Brain microvascular endothelial cell (primary cell): ENCODE measurements around the gene ADGRL3.
A peak's percentile ranks its signal among the peaks of the same experiment; 100 is the strongest.

Source experiments
- DNase-seq: peaks from one replicate; pipeline ENCODE4 v3.0.0-alpha.2; 2020
- H3K27ac ChIP-seq: fragments of 250-450 bp; sonication (Bioruptor Pico); 2 replicates; pipeline ENCODE4 v1.5.1; 2020; ENCODE audit warnings: mild to moderate bottlenecking, moderate library complexity
- H3K27me3 ChIP-seq: fragments of 250-450 bp; sonication (Bioruptor Pico); replicated peaks from 2 replicates; pipeline ENCODE4 v1.5.1; 2020; ENCODE audit warnings: mild to moderate bottlenecking
- H3K36me3 ChIP-seq: fragments of 250-450 bp; sonication (Bioruptor Pico); replicated peaks from 2 replicates; pipeline ENCODE4 v1.5.1; 2020; ENCODE audit warnings: mild to moderate bottlenecking
- H3K4me3 ChIP-seq: 2 replicates; pipeline ENCODE4 v1.5.1; 2011; ENCODE audit warnings: low read depth, mild to moderate bottlenecking, control low read depth, low read length, moderate library complexity
- in situ Hi-C: cut with HindIII; loops from 2 replicates; pipeline ENCODE4 v1.10.0; 2017; ENCODE audit warnings: low sequenced_read_pairs, low pct_ligation_motif_present
- TF ChIP-seq, protein P1 (sequence below): IDR thresholded peaks from 2 replicates; pipeline ENCODE4 v1.5.1; 2011; ENCODE audit warnings: low read depth, mild to moderate bottlenecking, moderate library complexity, low read length, control low read depth, inconsistent platforms; ENCODE audit errors: missing control alignments

The ADGRL3 gene

DNA sequence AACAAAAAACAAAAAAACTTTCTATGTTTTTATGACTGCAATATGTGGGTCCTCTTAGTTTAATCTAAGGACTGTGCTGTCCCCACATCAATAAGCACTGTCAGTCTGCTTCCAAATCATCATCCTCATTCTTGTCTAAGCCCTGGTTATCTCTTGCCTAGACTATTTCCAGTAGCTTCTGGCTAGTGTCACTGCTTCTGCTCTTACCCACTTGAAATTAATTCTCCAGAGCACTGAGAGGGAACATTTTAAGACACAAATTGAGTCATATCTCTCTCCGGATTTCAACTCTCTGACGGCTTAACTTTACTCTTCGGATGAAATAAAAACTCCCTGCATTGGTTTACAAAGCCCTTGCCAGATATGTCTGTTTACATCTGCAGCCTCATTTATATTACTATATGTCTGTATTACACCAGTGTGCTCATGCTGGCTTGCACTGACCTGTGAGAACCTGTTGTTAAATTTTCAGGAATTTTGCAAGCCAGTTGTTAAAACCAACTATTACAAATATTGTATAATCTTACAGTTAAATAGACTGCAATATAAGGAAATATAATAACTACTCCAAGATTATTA, 345.9 kb downstream of the ADGRL3 start:
- Histone ChIP-seq H3K36me3 (no peaks in the 10 kb centered on the region), H3K4me3 (no peak overlapping the region), H3K27me3 (no peaks in the 10 kb centered on the region), H3K27ac (no peak overlapping the region)
- in situ Hi-C loops, result no loop called here
- DNase-seq, result no peak
- TF ChIP-seq, protein P1, sequence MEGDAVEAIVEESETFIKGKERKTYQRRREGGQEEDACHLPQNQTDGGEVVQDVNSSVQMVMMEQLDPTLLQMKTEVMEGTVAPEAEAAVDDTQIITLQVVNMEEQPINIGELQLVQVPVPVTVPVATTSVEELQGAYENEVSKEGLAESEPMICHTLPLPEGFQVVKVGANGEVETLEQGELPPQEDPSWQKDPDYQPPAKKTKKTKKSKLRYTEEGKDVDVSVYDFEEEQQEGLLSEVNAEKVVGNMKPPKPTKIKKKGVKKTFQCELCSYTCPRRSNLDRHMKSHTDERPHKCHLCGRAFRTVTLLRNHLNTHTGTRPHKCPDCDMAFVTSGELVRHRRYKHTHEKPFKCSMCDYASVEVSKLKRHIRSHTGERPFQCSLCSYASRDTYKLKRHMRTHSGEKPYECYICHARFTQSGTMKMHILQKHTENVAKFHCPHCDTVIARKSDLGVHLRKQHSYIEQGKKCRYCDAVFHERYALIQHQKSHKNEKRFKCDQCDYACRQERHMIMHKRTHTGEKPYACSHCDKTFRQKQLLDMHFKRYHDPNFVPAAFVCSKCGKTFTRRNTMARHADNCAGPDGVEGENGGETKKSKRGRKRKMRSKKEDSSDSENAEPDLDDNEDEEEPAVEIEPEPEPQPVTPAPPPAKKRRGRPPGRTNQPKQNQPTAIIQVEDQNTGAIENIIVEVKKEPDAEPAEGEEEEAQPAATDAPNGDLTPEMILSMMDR, result no peak

DNA sequence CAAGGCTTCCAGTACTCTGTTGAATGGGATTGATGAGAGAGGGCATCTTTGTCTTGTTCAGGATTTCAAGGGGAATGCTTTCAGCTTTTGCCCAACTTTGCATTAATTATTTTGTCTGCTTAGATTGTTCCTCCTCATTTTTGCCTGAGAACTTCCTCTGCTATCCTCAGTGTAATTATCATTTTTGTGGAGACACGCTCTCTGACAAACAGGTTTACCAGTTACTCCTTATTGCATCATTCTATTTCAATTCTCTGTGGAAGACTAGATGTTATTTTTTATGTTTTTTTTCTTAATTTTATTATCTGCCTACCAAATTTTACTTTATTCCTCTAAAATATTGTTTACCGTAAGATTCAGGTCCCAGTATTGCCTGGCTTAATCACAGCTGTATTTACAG, 349.2 kb downstream of the ADGRL3 start:
- no peak overlapping the region for H3K4me3 ChIP-seq
- no peak for DNase-seq
- in situ Hi-C loops, result no loop called here
- H3K36me3 ChIP-seq, result no peaks in the 10 kb centered on the region
- H3K27ac ChIP-seq, result no peak overlapping the region
- H3K27me3 ChIP-seq, result no peaks in the 10 kb centered on the region
- TF ChIP-seq, protein P1, result no peak

DNA sequence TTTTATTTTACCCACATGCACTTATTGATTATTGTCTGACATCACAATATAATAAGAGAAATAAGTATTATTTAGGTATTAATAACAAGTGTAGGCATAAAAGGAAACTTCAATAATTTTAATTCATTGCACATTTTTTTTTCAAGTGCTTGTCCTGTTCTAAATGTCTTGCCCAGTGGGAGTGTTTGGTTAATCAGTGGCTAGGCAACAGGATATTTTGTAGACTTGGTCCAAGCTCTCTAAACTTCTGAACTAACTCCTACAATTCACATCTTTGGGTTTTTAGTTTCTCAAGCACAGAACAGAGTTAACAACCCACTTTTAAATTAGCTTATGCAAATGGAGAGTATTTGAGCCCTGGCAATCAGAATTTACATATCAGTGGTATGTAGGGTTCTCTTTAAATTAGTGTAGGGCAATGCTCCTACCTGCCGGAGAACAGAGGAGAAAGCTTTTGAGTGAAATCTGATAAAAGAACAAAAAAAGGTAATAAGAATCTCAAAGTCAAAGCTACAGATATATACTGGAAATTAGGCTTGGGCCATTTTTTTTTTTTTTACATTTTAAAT, 353.5 kb downstream of the ADGRL3 start:
- no peaks in the 10 kb centered on the region for H3K36me3 ChIP-seq
- in situ Hi-C loops, result no loop called here
- no peak overlapping the region for H3K27ac ChIP-seq
- TF ChIP-seq, protein P1, result no peak
- no peaks in the 10 kb centered on the region for H3K27me3 ChIP-seq
- H3K4me3 ChIP-seq, result no peak overlapping the region
- DNase-seq, result no peak

DNA sequence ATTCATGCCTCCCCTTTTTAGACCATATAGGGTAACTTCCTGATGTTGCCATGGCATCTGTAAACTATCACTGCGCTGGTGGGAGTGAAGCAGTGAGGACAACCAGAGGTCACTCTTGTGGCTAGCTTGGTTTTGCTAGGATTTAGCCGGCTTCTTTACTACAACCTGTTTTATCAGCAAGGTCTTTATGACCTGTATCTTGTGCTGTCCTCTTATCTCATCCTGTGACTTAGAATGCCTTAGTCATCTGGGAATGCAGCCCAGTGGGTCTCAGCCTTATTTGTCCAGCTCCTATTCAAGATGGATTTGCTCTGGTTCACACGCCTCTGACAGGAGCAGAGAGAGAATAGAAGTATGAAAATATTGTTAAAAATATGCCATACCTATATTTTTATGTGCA, 355.7 kb downstream of the ADGRL3 start:
- TF ChIP-seq, protein P1, result no peak
- DNase-seq, result peak; percentile 98

DNA sequence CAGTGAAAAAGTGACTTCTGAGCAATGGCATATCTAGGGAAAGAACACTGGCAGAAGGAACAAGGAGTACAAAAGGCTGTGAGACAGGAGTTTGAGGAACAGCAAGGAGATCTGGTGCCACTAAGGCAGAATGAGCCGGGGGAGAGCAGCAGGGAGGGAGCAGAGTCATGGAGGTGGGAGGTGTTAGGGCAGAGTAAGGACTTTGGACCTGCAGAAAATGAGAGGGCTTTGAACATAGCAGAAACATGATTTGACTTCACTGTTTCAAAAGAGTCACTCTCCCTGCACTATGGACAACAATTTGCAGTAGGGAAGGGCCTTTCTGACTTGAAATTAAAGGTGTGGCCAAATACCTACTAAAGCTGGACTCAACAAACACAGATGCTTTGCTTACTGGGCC, 356.2 kb downstream of the ADGRL3 start:
- no peaks in the 10 kb centered on the region for H3K36me3 ChIP-seq
- no peaks in the 10 kb centered on the region for H3K27me3 ChIP-seq
- in situ Hi-C loops, result no loop called here
- H3K27ac ChIP-seq, result peak overlapping the region; percentile 71
- peak; percentile 5 for DNase-seq
- H3K4me3 ChIP-seq, result no peak overlapping the region
- TF ChIP-seq, protein P1, result no peak

More for the DNA sequence above, 355.7 kb downstream of the ADGRL3 start:
- Histone ChIP-seq H3K27ac (peak overlapping the region; percentile 71), H3K27me3 (no peaks in the 10 kb centered on the region), H3K36me3 (no peaks in the 10 kb centered on the region), H3K4me3 (no peak overlapping the region)
- in situ Hi-C loops, result no loop called here

DNA sequence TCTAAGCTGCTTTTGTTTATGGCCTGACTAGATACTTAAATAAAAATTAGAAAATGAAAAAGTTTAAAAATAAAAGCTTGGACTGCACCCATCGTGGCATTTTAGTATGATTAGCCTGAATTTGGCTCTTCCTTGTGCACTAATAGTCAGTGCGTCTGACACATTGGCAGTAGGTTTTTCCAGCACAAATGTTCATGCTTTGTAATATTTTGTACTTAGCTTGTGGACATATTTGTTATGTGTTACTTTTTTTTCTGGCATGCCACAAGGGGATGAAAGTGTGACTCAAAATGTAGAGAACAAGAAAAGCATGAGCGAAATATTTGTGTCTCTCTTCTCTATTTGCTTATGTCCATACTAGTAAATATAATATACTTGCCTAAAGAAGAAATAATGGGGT, 359.3 kb downstream of the ADGRL3 start:
- DNase-seq, result no peak
- TF ChIP-seq, protein P1, result no peak
- Histone ChIP-seq H3K36me3 (no peaks in the 10 kb centered on the region), H3K4me3 (no peak overlapping the region), H3K27ac (no peak overlapping the region), H3K27me3 (no peaks in the 10 kb centered on the region)
- in situ Hi-C loops, result no loop called here
